Measurements from ENCODE around the gene CLCN6. TPM values are rescaled to one million over a fixed set of nuclear protein-coding genes. Genes with fewer than 3 reads are reported as not detected.

Gene CLCN6
- polyA plus RNA-seq, 1 experiment: 6.1 TPM

GRCh38 chr1:11768821-11769220, 37.2 kb upstream of the CLCN6 start:
- H3K4me3 ChIP-seq (ENCODE audit: low read depth, low read length): no peak overlapping the region
- peaks cover 4% of the 10 kb centered on the region for H3K27me3 ChIP-seq (ENCODE audit: control insufficient read depth, insufficient read depth, low read length)
- TF ChIP-seq CTCF (IDR thresholded peaks at IDR 0.05; ENCODE audit: insufficient read depth, low read depth, low read length): no peak
- ChIA-PET CTCF (interaction anchor here (0.9 kb wide), 1 partner anchor 50 kb away, joined by 3 read pairs; no protein-coding TSS in a partner anchor), POLR2A (no interaction called here)
- no peaks in the 10 kb centered on the region for H3K36me3 ChIP-seq (ENCODE audit: control insufficient read depth, insufficient read depth, low read length)
- DNase-seq (ENCODE audit: low read depth): no peak

- DNase-seq (ENCODE audit: low read depth): no peak
- Histone ChIP-seq H3K27me3 (ENCODE audit: control insufficient read depth, insufficient read depth, low read length) (peaks cover 4% of the 10 kb centered on the region), H3K36me3 (ENCODE audit: control insufficient read depth, insufficient read depth, low read length) (no peaks in the 10 kb centered on the region), H3K4me3 (ENCODE audit: low read depth, low read length) (no peak overlapping the region)
- POLR2A ChIA-PET: no interaction called here
- CTCF ChIA-PET: no interaction called here
- TF ChIP-seq CTCF (IDR thresholded peaks at IDR 0.05; ENCODE audit: insufficient read depth, low read depth, low read length): no peak
These were observed 36.7 kb upstream of the CLCN6 start for GRCh38 chr1:11769274-11769673.

- ChIA-PET POLR2A (no interaction called here), CTCF (no interaction called here)
- Histone ChIP-seq H3K27me3 (ENCODE audit: control insufficient read depth, insufficient read depth, low read length) (peaks cover 4% of the 10 kb centered on the region), H3K4me3 (ENCODE audit: low read depth, low read length) (no peak overlapping the region), H3K36me3 (ENCODE audit: control insufficient read depth, insufficient read depth, low read length) (no peaks in the 10 kb centered on the region)
- no peak for TF ChIP-seq CTCF (IDR thresholded peaks at IDR 0.05; ENCODE audit: insufficient read depth, low read depth, low read length)
- DNase-seq (ENCODE audit: low read depth): no peak
These were observed 36.0 kb upstream of the CLCN6 start for GRCh38 chr1:11770011-11770410.

GRCh38 chr1:11771481-11772043, 34.4 kb upstream of the CLCN6 start:
- CTCF ChIA-PET: interaction anchor here (1.0 to 2.1 kb wide), 2 partner anchors 12 to 14 kb away, joined by 3 to 6 read pairs; no protein-coding TSS in a partner anchor
- DNase-seq (ENCODE audit: low read depth): no peak
- TF ChIP-seq CTCF (IDR thresholded peaks at IDR 0.05; ENCODE audit: insufficient read depth, low read depth, low read length): no peak
- Histone ChIP-seq H3K4me3 (ENCODE audit: low read depth, low read length) (no peak overlapping the region), H3K27me3 (ENCODE audit: control insufficient read depth, insufficient read depth, low read length) (peaks cover 4% of the 10 kb centered on the region), H3K36me3 (ENCODE audit: control insufficient read depth, insufficient read depth, low read length) (no peaks in the 10 kb centered on the region)
- POLR2A ChIA-PET: no interaction called here

- DNase-seq (ENCODE audit: low read depth): no peak
- Histone ChIP-seq H3K27me3 (ENCODE audit: control insufficient read depth, insufficient read depth, low read length) (peaks cover 3% of the 10 kb centered on the region), H3K36me3 (ENCODE audit: control insufficient read depth, insufficient read depth, low read length) (no peaks in the 10 kb centered on the region), H3K4me3 (ENCODE audit: low read depth, low read length) (no peak overlapping the region)
- no peak for TF ChIP-seq CTCF (IDR thresholded peaks at IDR 0.05; ENCODE audit: insufficient read depth, low read depth, low read length)
- CTCF ChIA-PET: interaction anchor here (1.0 to 2.1 kb wide), 2 partner anchors 11 to 13 kb away, joined by 3 to 6 read pairs; no protein-coding TSS in a partner anchor
- POLR2A ChIA-PET: no interaction called here
These were observed 33.5 kb upstream of the CLCN6 start for GRCh38 chr1:11772458-11772857.
